GM15510 (cell line): ENCODE data around the gene ERAL1.

Experiments
- POLR2A ChIP-seq: IDR thresholded peaks from 3 replicates; pipeline ENCODE4 v1.6.1; 2011; ENCODE audit warnings: borderline replicate concordance; ENCODE audit not compliant: insufficient read length; ENCODE audit errors: extremely low read depth

Gene ERAL1

GRCh38 chr17:28867276-28867675 is 12.5 kb downstream of the ERAL1 start:
- no peak for TF ChIP-seq POLR2A

GRCh38 chr17:28871056-28871579 is 16.3 kb downstream of the ERAL1 start:
- TF ChIP-seq POLR2A = peak; percentile 22

GRCh38 chr17:28873839-28874238 is 19.0 kb downstream of the ERAL1 start:
- no peak for TF ChIP-seq POLR2A

GRCh38 chr17:28874750-28875149 is 19.9 kb downstream of the ERAL1 start:
- no peak for TF ChIP-seq POLR2A

- no peak for TF ChIP-seq POLR2A
These were observed 21.2 kb downstream of the ERAL1 start for GRCh38 chr17:28875848-28876550.

- TF ChIP-seq POLR2A = no peak
These were observed 23.5 kb downstream of the ERAL1 start for GRCh38 chr17:28878158-28878910.

- TF ChIP-seq POLR2A = no peak
These were observed 24.2 kb downstream of the ERAL1 start for GRCh38 chr17:28878981-28879380.

- no peak for TF ChIP-seq POLR2A
These were observed 25.2 kb downstream of the ERAL1 start for GRCh38 chr17:28879886-28880571.

- no peak for TF ChIP-seq POLR2A
These were observed 25.7 kb downstream of the ERAL1 start for GRCh38 chr17:28880572-28880945.

GRCh38 chr17:28881533-28882056 is 26.8 kb downstream of the ERAL1 start:
- TF ChIP-seq POLR2A = no peak

- no peak for TF ChIP-seq POLR2A
These were observed 27.5 kb downstream of the ERAL1 start for GRCh38 chr17:28882154-28882895.

- TF ChIP-seq POLR2A = no peak
These were observed 29.3 kb downstream of the ERAL1 start for GRCh38 chr17:28883967-28884702.

- no peak for TF ChIP-seq POLR2A
These were observed 30.5 kb downstream of the ERAL1 start for GRCh38 chr17:28885363-28885762.

- TF ChIP-seq POLR2A = no peak
These were observed 31.1 kb downstream of the ERAL1 start for GRCh38 chr17:28885951-28886350.
